Breast epithelium (tissue), 4 donors: ENCODE data around the gene C1orf210. TPM values are rescaled to one million over a fixed set of nuclear protein-coding genes. Genes with fewer than 3 reads are reported as not detected.
A peak's percentile ranks its signal among the peaks of the same experiment; 100 is the strongest.

Experiments
- DNase-seq, 2 donors: peaks; one replicate each; pipeline ENCODE4 v3.0.0-alpha.2; 2019; ENCODE audit warnings: low spot score in 2 of 2
- H3K27ac ChIP-seq, 2 donors: fragments of 200-600 bp; sonication (generic) in 1 of 2; one replicate each; pipeline ENCODE4 v1.5.1; 2016 to 2019; ENCODE audit warnings: mild to moderate bottlenecking in 1 of 2
- H3K27me3 ChIP-seq, 2 donors: fragments of 200-600 bp; sonication (generic) in 1 of 2; one replicate each; pipeline versions ENCODE4 v1.5.1 to v1.6.0; 2017 to 2019; ENCODE audit warnings: control low read depth in 1 of 2, mild to moderate bottlenecking in 1 of 2
- H3K36me3 ChIP-seq: fragments of 200-600 bp; one replicate; pipeline ENCODE4 v1.5.1; 2019
- H3K4me1 ChIP-seq, 2 donors: fragments of 200-600 bp; sonication (generic); one replicate each; pipeline ENCODE4 v1.5.1; 2016 to 2019; ENCODE audit warnings: control low read depth in 1 of 2
- H3K4me3 ChIP-seq, 3 donors: fragments of 200-600 bp; sonication (generic); 1 replicate in 2 of 3; 2 replicates in 1 of 3; pipeline ENCODE4 v1.5.1; 2016 to 2019; ENCODE audit warnings: mild to moderate bottlenecking in 3 of 3, moderate library complexity in 2 of 3
- H3K9me3 ChIP-seq, 2 donors: fragments of 200-600 bp; sonication (generic) in 1 of 2; one replicate each; pipeline ENCODE4 v1.5.1; 2016 to 2019; ENCODE audit warnings: control low read depth in 1 of 2
- CTCF ChIP-seq, 3 donors: fragments of 450-650 bp; IDR thresholded peaks; one replicate each; pipeline ENCODE4 v1.5.1; 2016 to 2017; ENCODE audit warnings: antibody characterized with exemption in 3 of 3, mild to moderate bottlenecking in 3 of 3, moderate library complexity in 3 of 3
- POLR2A ChIP-seq: fragments of 450-650 bp; IDR thresholded peaks from one replicate; pipeline ENCODE4 v1.6.1; 2016; ENCODE audit warnings: antibody characterized with exemption, mild to moderate bottlenecking, moderate library complexity
- POLR2AphosphoS5 ChIP-seq, 3 donors: sonication (generic); formaldehyde crosslinking; IDR thresholded peaks; one replicate each; pipeline ENCODE4 v1.6.1; 2017; ENCODE audit warnings: antibody characterized with exemption in 3 of 3
- intact Hi-C: fragments of 100-400 bp; cut with DNase I; formaldehyde crosslinking; loops from one replicate; pipeline ENCODE4 v1.15.1; 2023; ENCODE audit warnings: low total_unique reads
- total RNA-seq, 3 donors: library from RNA; depleted of rRNA; stranded (reverse); fragments of >200 nt; gene quantifications; one replicate each; pipeline ENCODE4 v1.1.0, GENCODE V29; 2016

C1orf210 gene
- total RNA-seq, 3 donors from 2014 or later: 7.2 to 31.3 TPM; not detected in 1

DNA sequence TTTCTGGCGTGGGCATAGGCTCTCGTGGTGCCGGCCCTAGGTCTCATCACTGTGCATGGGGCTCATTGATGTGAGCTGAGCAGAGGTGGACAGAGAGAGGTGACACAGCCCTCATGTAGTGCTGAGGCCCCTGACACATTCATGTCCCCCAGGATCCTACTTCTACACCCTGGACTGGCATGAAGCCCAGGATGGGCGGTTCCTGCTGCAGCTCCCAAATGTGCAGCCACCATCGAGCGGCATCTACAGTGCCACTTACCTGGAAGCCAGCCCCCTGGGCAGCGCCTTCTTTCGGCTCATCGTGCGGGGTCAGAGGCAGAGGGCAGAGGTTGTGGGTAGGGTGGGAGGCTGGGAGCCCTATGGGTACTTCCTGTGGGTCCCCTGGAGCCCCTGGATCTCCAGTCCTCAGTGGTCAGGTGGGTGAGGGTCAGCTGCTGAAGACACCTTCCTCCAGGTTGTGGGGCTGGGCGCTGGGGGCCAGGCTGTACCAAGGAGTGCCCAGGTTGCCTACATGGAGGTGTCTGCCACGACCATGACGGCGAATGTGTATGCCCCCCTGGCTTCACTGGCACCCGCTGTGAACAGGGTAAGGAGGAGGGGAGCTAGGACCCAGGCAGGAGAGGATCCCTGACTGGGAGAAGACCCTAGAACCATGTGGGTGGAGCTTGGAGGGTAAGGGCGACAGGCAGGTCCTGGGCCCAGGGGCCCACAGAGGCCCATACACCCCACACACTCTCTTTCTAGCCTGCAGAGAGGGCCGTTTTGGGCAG is 21.5 kb upstream of the C1orf210 start:
- Histone ChIP-seq H3K27ac (no peak overlapping the region), H3K36me3 (no peaks in the 10 kb centered on the region), H3K4me3 (no peak overlapping the region), H3K4me1 (no peaks in the 10 kb centered on the region), H3K27me3 (no peaks in the 10 kb centered on the region), H3K9me3 (no peaks in the 10 kb centered on the region)
- intact Hi-C loops: no loop called here
- DNase-seq: peak in 1 of 2 donors; percentile 35
- TF ChIP-seq POLR2A (no peak), POLR2AphosphoS5 (IDR thresholded peaks at IDR 0.05) (no peak), CTCF (IDR thresholded peaks at IDR 0.05) (no peak)

- intact Hi-C loops: no loop called here
- no peak for DNase-seq
- no peak overlapping the region for H3K27ac ChIP-seq
These were observed 20.7 kb upstream of the C1orf210 start for GRCh38 chr1:43305926-43306687.

DNA sequence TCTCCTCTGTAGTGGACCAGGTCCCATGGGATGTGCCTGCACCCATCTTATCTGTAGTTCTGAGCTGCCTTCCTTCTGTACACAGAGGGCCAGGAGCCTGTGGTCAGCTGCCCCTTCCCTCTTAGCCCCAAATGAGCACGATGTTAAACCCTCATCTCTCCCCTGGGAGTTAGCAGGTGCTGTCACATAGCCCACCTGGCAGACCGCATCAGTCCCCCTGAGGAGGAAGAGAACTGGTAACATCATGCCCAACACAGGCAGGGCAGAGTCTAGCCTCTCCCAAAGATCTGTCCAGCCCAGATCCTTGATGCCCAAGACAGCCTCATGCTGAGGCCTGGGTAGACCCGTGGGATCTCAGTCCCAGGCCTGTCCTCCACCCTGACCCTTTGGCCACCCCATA is 20.1 kb upstream of the C1orf210 start:
- Histone ChIP-seq H3K36me3 (no peaks in the 10 kb centered on the region), H3K4me1 (no peaks in the 10 kb centered on the region), H3K27ac (no peak overlapping the region), H3K9me3 (no peaks in the 10 kb centered on the region), H3K4me3 (no peak overlapping the region), H3K27me3 (no peaks in the 10 kb centered on the region)
- DNase-seq: no peak
- intact Hi-C loops: no loop called here
- no peak for TF ChIP-seq POLR2A
- TF ChIP-seq CTCF (IDR thresholded peaks at IDR 0.05): no peak
- TF ChIP-seq POLR2AphosphoS5 (IDR thresholded peaks at IDR 0.05): no peak

More at GRCh38 chr1:43305926-43306687, 20.7 kb upstream of the C1orf210 start:
- Histone ChIP-seq H3K9me3 (no peaks in the 10 kb centered on the region), H3K4me1 (no peaks in the 10 kb centered on the region), H3K4me3 (no peak overlapping the region), H3K27me3 (no peaks in the 10 kb centered on the region), H3K36me3 (no peaks in the 10 kb centered on the region)
- TF ChIP-seq POLR2AphosphoS5 (IDR thresholded peaks at IDR 0.05) (no peak), POLR2A (no peak)

- no peak for DNase-seq
- Histone ChIP-seq H3K27me3 (no peaks in the 10 kb centered on the region), H3K4me1 (peaks cover 0 to under 1% of the 10 kb centered on the region in 2 donors), H3K27ac (peak overlapping the region in 1 of 2 donors; percentile 68), H3K4me3 (peak overlapping the region in 1 of 3 donors; percentile 28), H3K9me3 (no peaks in the 10 kb centered on the region), H3K36me3 (no peaks in the 10 kb centered on the region)
- TF ChIP-seq POLR2A (no peak), POLR2AphosphoS5 (IDR thresholded peaks at IDR 0.05) (no peak), CTCF (IDR thresholded peaks at IDR 0.05) (no peak)
- intact Hi-C loops: no loop called here
These were observed 19.5 kb upstream of the C1orf210 start for GRCh38 chr1:43304771-43305300.

DNA sequence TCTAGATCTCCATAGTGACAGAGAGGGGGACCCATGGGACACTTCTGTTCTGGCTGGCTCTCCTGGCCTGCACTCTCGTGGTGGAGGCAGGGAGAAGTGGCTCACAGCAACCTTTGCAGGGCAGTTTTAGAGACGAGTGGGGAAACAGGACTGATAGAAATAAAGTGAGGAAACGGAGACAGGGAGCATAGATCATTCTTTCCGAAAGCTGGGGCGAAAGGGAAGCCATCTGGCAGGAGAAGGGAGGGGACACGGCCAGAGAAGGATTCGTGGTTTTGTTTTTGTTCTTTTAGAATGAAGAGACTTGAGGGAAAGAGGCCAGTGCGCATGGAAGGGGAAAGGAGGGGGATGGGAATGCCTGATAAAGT is 18.9 kb upstream of the C1orf210 start:
- H3K4me3 ChIP-seq: peak overlapping the region in 1 of 3 donors; percentile 28
- peaks cover 0 to 5% of the 10 kb centered on the region in 2 donors for H3K4me1 ChIP-seq

More for the DNA sequence above, 18.9 kb upstream of the C1orf210 start:
- no peak for DNase-seq
- intact Hi-C loops: no loop called here
- Histone ChIP-seq H3K27me3 (no peaks in the 10 kb centered on the region), H3K36me3 (no peaks in the 10 kb centered on the region), H3K9me3 (no peaks in the 10 kb centered on the region), H3K27ac (peak overlapping the region in 1 of 2 donors; percentile 68)
- TF ChIP-seq POLR2A: no peak
- TF ChIP-seq POLR2AphosphoS5 (IDR thresholded peaks at IDR 0.05): no peak
- TF ChIP-seq CTCF (IDR thresholded peaks at IDR 0.05): no peak
